Skeletal muscle satellite cell (primary cell): Measurements from ENCODE around the gene RIF1.

Experiments
- H3K27me3 ChIP-seq: 2 replicates; pipeline ENCODE4 v1.7.0; 2013; ENCODE audit warnings: low read length; ENCODE audit not compliant: control insufficient read depth, insufficient read depth
- H3K36me3 ChIP-seq: 2 replicates; pipeline ENCODE4 v1.7.0; 2013; ENCODE audit warnings: mild to moderate bottlenecking, control low read depth, low read length; ENCODE audit not compliant: insufficient read depth
- H3K4me1 ChIP-seq: 2 replicates; pipeline ENCODE4 v1.7.0; 2013; ENCODE audit warnings: low read length; ENCODE audit not compliant: control insufficient read depth, insufficient read depth
- H3K4me2 ChIP-seq: 2 replicates; pipeline ENCODE4 v1.7.0; 2013; ENCODE audit warnings: mild to moderate bottlenecking, low read length
- H3K4me3 ChIP-seq: 2 replicates; pipeline ENCODE4 v1.7.0; 2013; ENCODE audit warnings: low read length
- H3K9ac ChIP-seq: 2 replicates; pipeline ENCODE4 v1.7.0; 2013; ENCODE audit warnings: mild to moderate bottlenecking, low read depth, low read length, moderate library complexity
- H3K9me3 ChIP-seq: replicated peaks from 2 replicates; pipeline ENCODE4 v1.7.0; 2013; ENCODE audit warnings: mild to moderate bottlenecking, control low read depth, low read length

Gene RIF1

DNA sequence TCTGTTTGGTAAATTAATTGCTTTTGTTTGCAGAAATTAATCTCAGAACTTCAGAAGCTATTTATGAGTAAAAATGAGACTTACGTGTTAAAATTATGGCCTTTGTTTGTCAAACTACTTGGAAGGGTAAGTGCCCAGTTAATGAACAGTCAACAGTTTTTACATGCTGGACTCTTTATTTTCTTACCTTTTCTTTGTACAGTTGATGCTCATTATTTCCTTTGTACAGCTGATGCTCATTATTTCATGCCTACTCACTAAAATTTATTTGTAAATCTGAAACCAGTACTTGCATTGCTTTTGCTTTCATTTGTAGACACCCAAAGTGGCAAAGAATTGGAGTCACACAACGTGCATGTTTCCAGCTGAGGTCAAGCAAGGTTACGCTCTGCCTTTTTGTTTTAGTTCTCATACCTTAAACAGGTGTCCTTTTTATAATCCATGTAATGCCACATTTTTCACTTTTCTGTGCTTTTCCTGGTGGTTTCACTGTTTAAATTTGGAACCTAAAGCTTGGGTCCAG, 13.3 kb downstream of the RIF1 start:
- no peak overlapping the region for H3K4me3 ChIP-seq
- no peaks in the 10 kb centered on the region for H3K9me3 ChIP-seq
- no peaks in the 10 kb centered on the region for H3K27me3 ChIP-seq
- H3K4me1 ChIP-seq: no peaks in the 10 kb centered on the region
- H3K36me3 ChIP-seq: peaks cover 56% of the 10 kb centered on the region
- H3K4me2 ChIP-seq: no peak overlapping the region
- H3K9ac ChIP-seq: no peak overlapping the region

DNA sequence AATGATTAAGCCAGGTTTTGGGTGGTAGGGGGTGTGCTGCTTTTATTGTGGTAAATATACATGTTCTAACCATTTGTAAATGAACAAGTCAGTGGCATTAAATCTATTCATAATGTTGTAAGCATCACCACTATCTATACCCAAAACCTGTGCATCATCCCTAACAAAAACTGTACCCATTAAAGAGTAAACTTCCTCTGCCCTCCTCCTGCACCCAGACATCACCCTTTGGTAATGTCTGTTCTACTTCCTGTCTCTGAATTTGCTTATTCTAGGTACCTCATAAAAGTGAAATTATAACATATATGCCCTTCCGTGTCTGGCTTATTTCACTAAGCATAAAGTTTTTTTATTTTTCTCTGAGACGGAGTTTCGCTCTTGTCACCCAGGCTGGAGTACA, 14.1 kb downstream of the RIF1 start:
- H3K9ac ChIP-seq: no peak overlapping the region
- no peak overlapping the region for H3K4me2 ChIP-seq
- no peaks in the 10 kb centered on the region for H3K27me3 ChIP-seq
- no peaks in the 10 kb centered on the region for H3K9me3 ChIP-seq
- no peak overlapping the region for H3K4me3 ChIP-seq
- no peaks in the 10 kb centered on the region for H3K4me1 ChIP-seq
- peaks cover 57% of the 10 kb centered on the region for H3K36me3 ChIP-seq

DNA sequence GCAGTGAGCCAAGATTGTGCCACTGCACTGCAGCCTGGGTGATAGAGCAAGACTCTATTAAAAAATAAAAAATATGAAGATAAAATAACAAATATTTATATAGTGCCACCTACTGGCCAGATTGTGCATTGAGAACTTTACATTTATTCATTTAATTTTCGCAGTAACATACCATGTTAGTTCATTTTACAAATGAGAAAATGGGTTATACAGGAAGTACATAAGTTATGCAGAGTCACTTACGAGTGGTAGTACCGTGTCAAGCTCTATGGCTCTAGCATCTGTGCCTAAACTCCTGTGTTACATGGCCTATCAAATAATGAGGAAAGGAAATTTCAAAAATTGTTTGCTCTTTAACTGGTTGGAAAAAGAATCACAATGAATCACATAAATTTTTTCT, 27.9 kb downstream of the RIF1 start:
- Histone ChIP-seq H3K4me3 (no peak overlapping the region), H3K9ac (no peak overlapping the region), H3K27me3 (no peaks in the 10 kb centered on the region), H3K4me2 (no peak overlapping the region), H3K9me3 (no peaks in the 10 kb centered on the region), H3K36me3 (peaks cover 59% of the 10 kb centered on the region), H3K4me1 (no peaks in the 10 kb centered on the region)

DNA sequence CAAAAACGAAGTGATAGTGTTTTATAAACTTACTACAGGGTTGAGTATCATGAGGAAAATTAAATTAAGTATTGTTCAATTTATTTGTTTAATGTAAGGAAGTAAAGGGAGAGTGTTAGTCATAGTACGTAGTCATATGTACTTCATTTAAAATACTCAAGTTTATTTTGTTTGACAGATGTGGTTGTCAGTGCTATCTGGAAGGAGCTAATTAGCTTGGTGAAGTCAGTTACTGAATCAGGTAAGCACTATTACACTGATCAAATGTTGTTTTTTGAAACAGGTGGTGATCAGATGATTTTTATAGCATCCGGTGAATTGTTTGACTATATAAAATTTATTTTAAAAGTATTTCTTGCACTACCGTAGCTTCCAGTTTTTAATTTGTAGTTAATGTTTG, 28.8 kb downstream of the RIF1 start:
- Histone ChIP-seq H3K4me2 (no peak overlapping the region), H3K9me3 (no peaks in the 10 kb centered on the region), H3K4me1 (no peaks in the 10 kb centered on the region), H3K4me3 (no peak overlapping the region), H3K27me3 (no peaks in the 10 kb centered on the region), H3K36me3 (peaks cover 64% of the 10 kb centered on the region), H3K9ac (no peak overlapping the region)

DNA sequence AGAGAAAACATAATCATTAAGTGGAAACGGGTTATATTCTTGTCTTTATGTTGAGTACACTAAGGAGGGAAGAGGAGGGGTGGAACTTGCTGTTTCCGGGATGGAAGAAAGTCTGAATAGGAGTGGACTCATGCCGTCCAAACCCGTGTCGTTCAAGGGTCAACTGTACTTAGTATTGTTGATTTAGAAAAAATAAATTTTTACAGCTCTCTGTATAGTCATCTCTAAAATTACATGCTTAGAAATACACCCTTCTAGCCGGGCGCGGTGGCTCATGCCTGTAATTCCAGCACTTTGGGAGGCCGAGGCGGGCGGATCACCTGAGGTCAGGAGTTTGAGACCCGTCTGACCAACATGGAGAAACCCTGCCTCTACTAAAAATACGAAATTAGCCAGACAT, 29.4 kb downstream of the RIF1 start:
- Histone ChIP-seq H3K27me3 (no peaks in the 10 kb centered on the region), H3K9me3 (no peaks in the 10 kb centered on the region), H3K4me3 (no peak overlapping the region), H3K36me3 (peaks cover 69% of the 10 kb centered on the region), H3K9ac (no peak overlapping the region), H3K4me1 (no peaks in the 10 kb centered on the region), H3K4me2 (no peak overlapping the region)

DNA sequence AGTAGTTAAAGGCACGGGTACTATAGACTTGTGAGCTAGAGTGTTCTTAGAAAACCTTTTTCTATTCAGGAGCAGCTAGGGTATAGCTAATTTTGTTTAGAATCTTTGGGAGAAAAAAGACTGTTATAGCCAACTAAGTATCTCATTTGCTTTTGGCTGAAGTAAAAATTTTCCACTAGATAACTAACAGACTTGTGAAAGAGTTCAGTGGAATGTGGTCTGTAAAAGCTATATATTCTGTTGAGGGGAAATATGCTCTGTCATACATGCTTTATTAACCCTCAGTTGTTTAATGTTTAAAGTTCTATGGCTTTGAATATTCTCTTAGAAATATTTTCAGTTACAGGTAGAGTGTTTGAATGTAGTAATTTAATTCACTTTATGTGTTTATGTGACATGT, 49.7 kb downstream of the RIF1 start:
- Histone ChIP-seq H3K4me3 (no peak overlapping the region), H3K4me1 (no peaks in the 10 kb centered on the region), H3K27me3 (no peaks in the 10 kb centered on the region), H3K9me3 (no peaks in the 10 kb centered on the region), H3K9ac (no peak overlapping the region), H3K4me2 (no peak overlapping the region), H3K36me3 (peaks cover 75% of the 10 kb centered on the region)

DNA sequence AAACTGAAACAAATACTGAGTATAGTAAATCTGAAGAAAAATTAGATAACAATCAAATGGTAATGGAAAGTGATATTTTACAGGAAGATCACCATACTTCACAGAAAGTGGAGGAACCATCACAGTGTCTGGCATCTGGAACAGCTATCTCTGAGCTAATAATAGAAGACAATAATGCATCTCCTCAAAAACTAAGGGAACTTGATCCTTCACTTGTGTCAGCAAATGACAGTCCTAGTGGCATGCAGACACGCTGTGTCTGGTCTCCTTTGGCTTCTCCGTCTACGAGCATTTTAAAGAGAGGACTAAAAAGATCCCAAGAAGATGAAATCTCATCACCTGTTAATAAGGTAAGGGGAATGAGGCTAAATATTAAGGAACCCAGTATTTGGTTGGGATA, 56.1 kb downstream of the RIF1 start:
- Histone ChIP-seq H3K9me3 (no peaks in the 10 kb centered on the region), H3K36me3 (peaks cover 80% of the 10 kb centered on the region), H3K4me3 (no peak overlapping the region), H3K4me2 (no peak overlapping the region), H3K27me3 (no peaks in the 10 kb centered on the region), H3K9ac (no peak overlapping the region), H3K4me1 (no peaks in the 10 kb centered on the region)

DNA sequence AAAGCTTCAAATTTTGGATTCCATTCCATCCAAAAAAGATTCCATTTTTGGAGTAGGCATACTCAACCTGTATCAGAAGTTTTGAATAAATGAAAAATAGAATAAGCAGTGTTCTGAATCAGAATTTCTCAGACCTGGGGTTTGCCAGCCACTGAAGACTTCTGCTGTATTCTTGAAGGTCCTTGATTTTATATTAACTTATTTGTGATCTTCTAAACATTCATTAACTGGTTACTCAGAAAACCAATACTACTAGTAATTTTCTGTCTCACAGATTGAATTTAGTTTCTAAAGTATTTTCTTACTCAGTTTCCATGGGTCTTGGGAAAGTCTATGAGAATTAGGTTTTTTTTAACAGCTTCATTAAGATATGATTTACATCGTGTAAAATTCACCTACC, 60.9 kb downstream of the RIF1 start:
- Histone ChIP-seq H3K4me1 (no peaks in the 10 kb centered on the region), H3K9me3 (no peaks in the 10 kb centered on the region), H3K27me3 (no peaks in the 10 kb centered on the region), H3K4me2 (no peak overlapping the region), H3K4me3 (no peak overlapping the region), H3K36me3 (peaks cover 59% of the 10 kb centered on the region), H3K9ac (no peak overlapping the region)

DNA sequence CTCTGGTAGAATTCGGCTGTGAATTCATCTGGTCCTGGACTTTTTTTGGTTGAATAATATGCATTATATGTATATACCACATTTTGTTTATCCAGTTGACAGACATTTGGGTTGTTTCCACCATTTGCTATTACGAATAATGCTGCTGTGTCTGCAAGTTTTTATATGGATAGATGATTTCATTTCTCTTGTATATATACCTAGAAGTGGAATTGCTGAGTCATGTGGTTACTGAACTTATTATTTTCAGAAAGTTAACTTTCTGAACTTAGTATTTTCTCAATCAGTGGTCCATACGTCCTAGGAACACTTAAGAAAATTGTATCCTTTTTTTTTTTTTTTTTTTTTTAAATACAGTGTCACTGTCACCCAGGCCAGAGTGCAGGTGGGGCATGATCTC, 63.3 kb downstream of the RIF1 start:
- Histone ChIP-seq H3K36me3 (peaks cover 49% of the 10 kb centered on the region), H3K9ac (no peak overlapping the region)

DNA sequence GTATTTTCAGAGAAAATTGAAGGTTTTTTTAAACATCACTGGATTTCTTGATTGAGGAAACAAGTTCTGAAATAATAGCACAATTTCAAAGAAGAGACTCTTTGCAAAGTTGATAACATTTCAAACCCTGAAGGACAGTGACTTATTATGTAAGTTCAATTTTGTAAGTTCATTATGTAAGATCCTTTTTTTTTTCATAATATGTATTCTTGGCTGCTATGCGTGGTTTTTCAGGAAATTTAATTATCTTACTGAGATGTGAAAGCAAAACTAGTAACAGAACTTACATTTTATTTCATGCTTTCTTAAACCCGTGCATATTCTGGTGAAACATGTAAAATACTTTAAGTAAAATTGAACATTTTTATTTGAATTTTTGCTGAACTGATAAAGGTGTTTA, 65.4 kb downstream of the RIF1 start:
- Histone ChIP-seq H3K9me3 (no peaks in the 10 kb centered on the region), H3K4me2 (no peak overlapping the region), H3K36me3 (peaks cover 38% of the 10 kb centered on the region), H3K4me1 (no peaks in the 10 kb centered on the region), H3K27me3 (no peaks in the 10 kb centered on the region), H3K9ac (no peak overlapping the region), H3K4me3 (no peak overlapping the region)

More for the DNA sequence above, 63.3 kb downstream of the RIF1 start:
- Histone ChIP-seq H3K4me2 (no peak overlapping the region), H3K9me3 (no peaks in the 10 kb centered on the region), H3K4me3 (no peak overlapping the region), H3K27me3 (no peaks in the 10 kb centered on the region), H3K4me1 (no peaks in the 10 kb centered on the region)

DNA sequence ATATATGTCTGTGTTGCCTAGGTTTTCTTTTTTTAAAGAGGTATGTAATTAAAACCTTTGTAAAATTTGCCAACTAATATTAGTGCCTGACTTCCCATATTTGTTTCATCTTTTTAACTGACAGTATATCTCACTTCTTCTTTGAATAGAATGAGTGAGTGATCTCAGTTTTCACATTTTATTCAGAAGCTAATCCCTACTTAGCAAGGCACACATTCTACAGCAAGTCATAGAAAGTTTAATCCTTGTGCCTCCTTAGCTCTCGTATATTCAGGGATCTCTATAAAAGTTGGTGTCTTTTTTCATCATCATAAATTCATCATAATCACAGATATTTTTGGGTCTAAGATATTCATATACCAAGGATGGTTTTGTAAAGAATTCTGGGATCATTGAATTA, 66.6 kb downstream of the RIF1 start:
- Histone ChIP-seq H3K4me1 (no peaks in the 10 kb centered on the region), H3K27me3 (no peaks in the 10 kb centered on the region), H3K4me3 (no peak overlapping the region), H3K9ac (no peak overlapping the region), H3K36me3 (peaks cover 35% of the 10 kb centered on the region), H3K9me3 (no peaks in the 10 kb centered on the region), H3K4me2 (no peak overlapping the region)

DNA sequence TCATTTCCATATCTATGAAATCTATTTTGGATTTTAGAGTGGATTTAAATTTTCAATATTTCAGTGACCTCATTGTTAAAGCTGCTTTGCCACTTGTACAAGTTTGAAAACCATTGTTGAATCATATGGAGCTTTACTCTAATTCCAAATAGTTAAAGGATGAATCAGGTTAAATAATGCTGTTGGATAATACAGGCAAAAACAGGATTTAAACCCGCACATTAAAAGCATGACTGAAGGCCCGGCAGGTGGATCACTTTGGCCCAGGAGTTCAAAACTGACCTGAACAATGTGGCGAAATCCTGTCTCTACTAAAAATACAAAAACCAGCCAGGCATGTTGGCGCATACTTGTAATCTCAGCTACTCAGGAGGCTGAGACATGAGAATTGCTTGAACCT, 68.3 kb downstream of the RIF1 start:
- Histone ChIP-seq H3K27me3 (no peaks in the 10 kb centered on the region), H3K4me1 (no peaks in the 10 kb centered on the region), H3K36me3 (peaks cover 37% of the 10 kb centered on the region)

More for the DNA sequence above, 68.3 kb downstream of the RIF1 start:
- Histone ChIP-seq H3K4me2 (no peak overlapping the region), H3K4me3 (no peak overlapping the region), H3K9ac (no peak overlapping the region), H3K9me3 (no peaks in the 10 kb centered on the region)
